ENCODE results near the gene PRDM15.

Gene PRDM15

DNA sequence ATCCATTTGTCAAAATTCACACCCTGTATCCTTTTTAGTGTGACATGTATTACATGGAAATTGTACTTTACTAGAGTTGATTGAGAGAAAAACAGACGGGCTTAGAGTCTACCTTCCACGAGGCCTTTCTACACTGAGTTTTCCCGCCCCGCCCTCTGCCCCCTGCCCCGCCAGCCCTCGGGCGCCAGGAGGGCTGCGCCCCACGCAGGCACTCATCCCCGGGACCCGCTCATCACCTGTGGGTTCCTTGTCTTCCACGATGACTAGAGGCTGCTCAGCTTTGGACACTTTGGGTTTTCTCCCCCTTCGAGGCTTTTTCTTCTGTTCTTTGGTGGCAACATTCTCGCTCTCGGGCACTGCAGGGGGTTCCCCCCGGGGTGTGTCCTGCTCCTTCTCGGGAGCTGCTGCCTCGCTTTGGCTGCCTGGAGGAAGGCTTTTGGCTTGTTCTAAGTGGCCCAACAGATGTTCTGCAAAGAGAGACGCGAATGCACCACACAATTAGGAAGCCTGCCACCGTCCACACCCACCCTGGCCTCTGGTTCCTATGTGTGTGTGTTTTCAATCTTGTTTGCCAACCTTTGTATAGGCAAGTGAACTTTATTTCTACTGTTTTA lies 39.6 kb downstream of the PRDM15 start:
- DNase-seq (ENCODE audit: low read depth in 3 of 3): no peak

GRCh38 chr21:41837756-41838297 lies 41.3 kb downstream of the PRDM15 start:
- no peak for DNase-seq (ENCODE audit: low read depth in 3 of 3)

DNA sequence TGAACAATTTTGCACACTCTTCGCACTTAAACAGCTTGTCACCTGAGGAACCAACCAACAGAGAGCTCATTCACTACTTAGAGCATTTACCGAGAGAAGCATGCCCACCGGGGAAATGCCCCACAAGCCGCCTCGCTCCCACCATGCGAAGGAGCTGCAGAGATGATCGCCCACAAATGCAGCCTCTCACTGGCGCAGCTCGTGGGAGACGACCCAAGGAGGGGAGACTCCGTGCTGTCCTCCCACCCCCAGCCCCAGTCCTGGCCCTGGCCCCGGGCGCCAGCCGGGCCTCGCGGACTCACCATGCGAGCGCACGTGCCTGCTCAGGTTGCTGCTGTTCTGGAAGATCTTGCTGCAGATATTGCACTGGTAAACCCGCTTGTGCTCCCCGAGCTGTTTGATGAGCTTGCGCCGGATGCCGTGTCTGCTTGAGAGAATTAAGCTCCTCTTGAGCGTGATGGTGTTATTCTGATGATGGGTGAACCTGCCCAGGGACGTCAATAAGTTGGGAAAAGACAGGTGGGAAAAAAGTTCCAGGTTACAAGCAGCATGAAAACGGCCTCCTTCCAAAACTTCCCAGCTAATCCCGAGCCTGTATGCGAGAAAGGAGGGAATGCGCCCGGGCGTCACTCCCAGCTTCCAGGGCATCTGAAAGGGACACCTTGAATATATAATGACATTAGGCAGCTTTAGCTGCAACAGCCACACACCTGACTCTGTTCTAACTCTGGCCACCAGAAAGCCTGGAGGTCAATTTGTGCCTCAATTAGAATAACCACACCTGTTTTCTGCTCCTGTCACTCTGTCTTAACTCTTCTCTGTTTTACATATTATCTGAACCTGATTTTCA lies 42.8 kb downstream of the PRDM15 start:
- no peak for DNase-seq (ENCODE audit: low read depth in 3 of 3)

- DNase-seq (ENCODE audit: low read depth in 3 of 3): no peak
Measured at GRCh38 chr21:41835711-41836154, 43.4 kb downstream of the PRDM15 start.

GRCh38 chr21:41834926-41835663 lies 44.0 kb downstream of the PRDM15 start:
- no peak for DNase-seq (ENCODE audit: low read depth in 3 of 3)

GRCh38 chr21:41834252-41834925 lies 44.8 kb downstream of the PRDM15 start:
- no peak for DNase-seq (ENCODE audit: low read depth in 3 of 3)

GRCh38 chr21:41833497-41834115 lies 45.5 kb downstream of the PRDM15 start:
- no peak for DNase-seq (ENCODE audit: low read depth in 3 of 3)

GRCh38 chr21:41832596-41833496 lies 46.3 kb downstream of the PRDM15 start:
- DNase-seq (ENCODE audit: low read depth in 3 of 3): no peak

DNA sequence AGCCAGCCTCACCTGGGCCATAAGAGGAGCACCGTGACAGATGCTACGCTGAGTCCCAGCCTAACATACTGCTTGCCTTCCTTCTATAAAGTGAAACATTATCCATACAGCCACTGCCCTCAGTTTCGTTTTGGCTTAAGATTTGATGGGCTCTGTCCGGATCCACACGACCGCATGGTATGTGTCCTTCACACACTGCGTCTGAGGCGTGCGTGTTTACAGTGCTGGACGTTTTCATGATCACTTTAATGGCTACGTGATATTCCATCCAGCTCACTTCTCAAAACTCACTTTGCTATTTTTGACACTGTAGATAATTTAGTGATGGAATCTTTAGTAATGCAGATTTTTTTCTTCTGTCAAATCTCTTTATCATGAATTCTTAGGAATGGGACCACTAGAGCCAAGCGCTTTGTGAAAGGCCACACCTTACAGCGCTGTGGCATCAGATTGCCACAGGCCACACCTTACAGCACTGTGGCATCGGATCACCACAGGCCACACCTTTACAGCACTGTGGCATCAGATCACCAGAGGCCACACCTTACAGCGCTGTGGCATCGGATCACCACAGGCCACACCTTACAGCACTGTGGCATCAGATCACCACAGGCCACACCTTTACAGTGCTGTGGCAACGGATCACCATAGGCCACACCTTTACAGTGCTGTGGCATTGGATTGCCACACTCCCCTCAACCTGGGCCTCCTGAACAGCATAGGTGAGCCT lies 47.1 kb downstream of the PRDM15 start:
- DNase-seq (ENCODE audit: low read depth in 3 of 3): no peak

- no peak for DNase-seq (ENCODE audit: low read depth in 3 of 3)
Measured at GRCh38 chr21:41831453-41831831, 47.7 kb downstream of the PRDM15 start.

- DNase-seq (ENCODE audit: low read depth in 3 of 3): no peak
Measured at GRCh38 chr21:41830764-41831452, 48.2 kb downstream of the PRDM15 start.

- DNase-seq (ENCODE audit: low read depth in 3 of 3): no peak
Measured at GRCh38 chr21:41830145-41830707, 48.9 kb downstream of the PRDM15 start.

DNA sequence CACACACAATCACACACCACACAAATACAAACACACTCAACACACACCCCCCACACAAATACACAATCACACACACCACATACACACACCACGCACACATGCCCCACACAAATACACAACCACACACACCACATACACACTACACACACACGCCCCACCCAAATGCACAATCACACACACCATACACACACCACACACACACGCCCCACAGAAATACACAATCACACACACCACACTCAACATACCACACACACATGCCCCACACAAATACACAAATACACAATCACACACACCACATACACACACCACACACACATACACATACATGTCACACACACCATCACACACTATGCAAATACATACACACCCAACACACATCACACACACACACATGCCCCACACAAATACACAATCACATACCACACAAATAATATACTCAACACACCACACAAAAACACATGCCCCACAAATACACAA lies 50.2 kb downstream of the PRDM15 start:
- no peak for DNase-seq (ENCODE audit: low read depth in 3 of 3)

GRCh38 chr21:41827951-41828883 lies 50.9 kb downstream of the PRDM15 start:
- DNase-seq (ENCODE audit: low read depth in 3 of 3): no peak

- DNase-seq (ENCODE audit: low read depth in 3 of 3): no peak
Measured at GRCh38 chr21:41825881-41826280, 53.3 kb downstream of the PRDM15 start.

DNA sequence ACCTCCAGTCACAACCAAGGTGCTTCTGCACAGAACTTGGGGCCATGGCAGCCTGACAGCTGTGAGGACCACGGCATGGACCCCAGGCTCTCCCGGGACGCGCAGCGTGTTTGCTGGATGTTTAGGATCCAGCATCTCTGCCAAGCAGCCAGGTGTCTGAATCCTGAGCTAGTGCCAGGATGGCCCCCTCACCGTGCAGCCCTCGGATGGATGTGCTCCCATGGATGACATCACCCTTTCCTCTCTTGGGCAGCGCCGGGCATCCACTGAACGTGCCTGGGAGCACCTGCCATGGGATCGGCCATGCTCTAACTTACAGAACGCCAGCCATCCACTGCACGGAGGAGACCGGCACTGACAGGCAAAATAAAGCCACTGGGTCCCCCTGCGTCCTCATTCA lies 53.9 kb downstream of the PRDM15 start:
- DNase-seq (ENCODE audit: low read depth in 3 of 3): no peak

- DNase-seq (ENCODE audit: low read depth in 3 of 3): no peak
Measured at GRCh38 chr21:41824466-41825207, 54.5 kb downstream of the PRDM15 start.
